Activated gamma-delta T cell treated with Interleukin-2 at 50 U/mL for 16 hours (primary cell): Measurements from ENCODE around the gene ATG7.
A peak's percentile ranks its signal among the peaks of the same experiment; 100 is the strongest.
"Not testable (repeated sequence)": the region's sequence is repeated elsewhere in the genome, so short reads cannot be mapped to it uniquely, and the experiment has no call there.

ENCODE experiments used
- DNase-seq: peaks from one replicate; pipeline ENCODE4 v3.0.0-alpha.2; 2020

The ATG7 gene

DNA sequence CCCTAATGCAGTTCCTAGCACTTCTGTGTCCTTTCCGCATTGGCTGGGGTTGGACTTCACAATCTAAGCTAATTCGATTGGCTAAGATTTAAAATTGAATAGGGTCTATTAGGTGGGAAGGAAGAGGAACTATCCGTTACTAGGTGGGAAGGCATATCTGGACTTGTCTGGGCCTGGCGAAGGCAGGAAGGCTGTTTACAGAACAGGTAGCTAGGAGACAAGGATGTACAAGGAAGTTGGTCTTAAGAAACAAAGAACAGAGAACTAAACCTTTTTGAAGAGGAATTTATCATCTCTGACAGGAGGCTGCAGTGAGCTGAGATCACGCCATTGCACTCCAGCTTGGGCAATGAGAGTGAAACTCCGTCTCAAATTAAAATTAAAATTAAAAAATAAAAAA is 17.3 kb upstream of the ATG7 start:
- DNase-seq = no peak

DNA sequence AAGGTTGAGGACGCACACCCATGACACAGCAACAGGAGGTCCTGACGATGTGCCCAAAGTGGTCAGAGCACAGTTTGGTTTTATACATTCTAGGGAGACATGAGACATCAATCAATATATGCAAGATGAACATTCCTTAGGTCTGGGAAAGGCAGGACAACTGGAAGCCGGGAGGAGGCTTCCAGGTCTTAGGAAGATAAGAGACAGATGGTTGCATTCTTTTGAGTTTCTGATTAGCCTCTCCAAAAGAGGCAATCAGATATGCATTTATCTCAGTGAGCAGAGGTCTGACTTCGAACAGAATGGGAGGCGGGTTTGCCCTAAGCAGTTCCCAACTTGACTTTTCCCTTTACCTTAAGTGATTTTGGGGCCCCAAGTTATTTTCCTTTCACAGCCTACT is 16.7 kb upstream of the ATG7 start:
- not testable (repeated sequence) for DNase-seq

DNA sequence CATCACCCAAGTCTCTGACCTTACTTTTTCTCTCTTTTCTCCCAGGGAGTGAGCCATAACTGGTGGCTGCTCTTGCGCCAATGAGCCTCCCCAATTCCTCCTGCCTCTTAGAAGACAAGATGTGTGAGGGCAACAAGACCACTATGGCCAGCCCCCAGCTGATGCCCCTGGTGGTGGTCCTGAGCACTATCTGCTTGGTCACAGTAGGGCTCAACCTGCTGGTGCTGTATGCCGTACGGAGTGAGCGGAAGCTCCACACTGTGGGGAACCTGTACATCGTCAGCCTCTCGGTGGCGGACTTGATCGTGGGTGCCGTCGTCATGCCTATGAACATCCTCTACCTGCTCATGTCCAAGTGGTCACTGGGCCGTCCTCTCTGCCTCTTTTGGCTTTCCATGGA is 13.2 kb upstream of the ATG7 start:
- no peak for DNase-seq

DNA sequence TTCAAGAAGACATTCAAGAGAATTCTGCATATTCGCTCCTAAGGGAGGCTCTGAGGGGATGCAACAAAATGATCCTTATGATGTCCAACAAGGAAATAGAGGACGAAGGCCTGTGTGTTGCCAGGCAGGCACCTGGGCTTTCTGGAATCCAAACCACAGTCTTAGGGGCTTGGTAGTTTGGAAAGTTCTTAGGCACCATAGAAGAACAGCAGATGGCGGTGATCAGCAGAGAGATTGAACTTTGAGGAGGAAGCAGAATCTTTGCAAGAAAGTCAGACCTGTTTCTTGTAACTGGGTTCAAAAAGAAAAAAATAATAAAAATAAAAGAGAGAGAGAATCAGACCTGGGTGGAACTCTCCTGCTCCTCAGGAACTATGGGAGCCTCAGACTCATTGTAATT is 11.7 kb upstream of the ATG7 start:
- no peak for DNase-seq

DNA sequence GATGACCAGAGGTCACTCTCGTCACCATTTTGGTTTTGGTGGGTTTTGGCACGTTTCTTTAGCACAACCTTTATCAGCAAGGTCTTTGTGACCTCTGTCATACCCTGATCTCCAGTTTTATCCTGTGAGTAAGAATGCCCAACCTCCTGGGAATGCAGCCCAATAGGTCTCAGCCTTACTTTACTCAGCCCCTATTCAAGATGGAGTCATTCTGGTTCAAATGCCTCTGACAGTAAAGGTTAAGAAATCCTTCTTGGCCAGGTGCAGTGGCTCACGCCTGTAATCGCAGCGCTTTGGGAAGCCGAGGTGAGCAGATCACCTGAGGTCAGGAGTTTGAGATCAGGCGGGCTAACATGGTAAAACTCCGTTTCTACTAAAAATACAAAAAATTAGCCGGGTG is 3.2 kb upstream of the ATG7 start:
- DNase-seq = no peak

DNA sequence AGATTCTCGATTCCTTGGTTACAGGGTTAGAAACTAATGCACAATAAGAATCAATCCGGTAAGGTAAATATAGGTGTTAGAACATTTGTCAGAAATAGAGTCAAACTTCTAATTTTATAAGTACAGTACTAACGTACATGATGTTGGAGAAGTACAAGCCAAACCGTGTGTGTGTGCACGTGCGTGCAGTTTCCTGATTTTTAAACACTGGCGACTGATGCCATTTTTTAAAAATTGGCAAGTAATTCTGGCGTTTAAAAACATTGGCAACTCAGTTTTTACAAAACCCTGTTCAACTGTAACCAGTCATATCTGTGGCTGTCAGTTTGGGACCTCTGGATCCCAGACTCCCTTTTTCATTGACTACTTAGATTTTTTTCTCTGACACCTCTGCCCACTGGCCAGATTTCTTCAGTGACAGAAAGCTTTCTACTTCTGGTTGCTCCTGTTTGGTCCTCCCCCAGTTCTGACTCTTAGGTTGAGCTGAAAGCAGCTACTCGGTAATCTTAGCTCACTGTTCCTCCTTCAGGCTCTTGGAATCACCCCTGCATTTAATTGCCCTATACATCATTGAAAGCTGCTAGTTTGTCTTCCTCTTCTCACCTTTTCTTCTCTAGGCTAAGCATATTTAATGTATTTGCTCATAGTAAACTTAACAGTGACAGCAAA is 843 bp downstream of the ATG7 start:
- no peak for DNase-seq

DNA sequence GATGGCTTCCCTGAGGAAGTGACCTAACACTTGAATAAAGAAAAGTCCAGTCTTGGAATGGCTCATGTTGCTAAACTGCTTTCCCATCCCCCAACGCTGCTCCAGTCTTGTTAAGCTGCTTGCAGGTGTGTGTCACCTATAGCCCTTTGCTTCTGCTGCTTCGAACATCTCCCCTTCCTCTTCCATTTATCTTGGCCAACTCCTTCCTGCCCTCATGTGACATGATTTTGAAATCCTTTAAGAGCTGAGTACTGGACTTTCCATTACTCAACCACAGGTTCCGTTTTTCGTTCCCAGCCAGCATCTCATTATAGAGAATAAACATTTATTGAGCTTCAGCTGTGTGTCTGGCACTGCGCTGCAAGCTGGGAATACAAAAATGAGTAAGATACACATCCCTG is 1.7 kb downstream of the ATG7 start:
- no peak for DNase-seq

DNA sequence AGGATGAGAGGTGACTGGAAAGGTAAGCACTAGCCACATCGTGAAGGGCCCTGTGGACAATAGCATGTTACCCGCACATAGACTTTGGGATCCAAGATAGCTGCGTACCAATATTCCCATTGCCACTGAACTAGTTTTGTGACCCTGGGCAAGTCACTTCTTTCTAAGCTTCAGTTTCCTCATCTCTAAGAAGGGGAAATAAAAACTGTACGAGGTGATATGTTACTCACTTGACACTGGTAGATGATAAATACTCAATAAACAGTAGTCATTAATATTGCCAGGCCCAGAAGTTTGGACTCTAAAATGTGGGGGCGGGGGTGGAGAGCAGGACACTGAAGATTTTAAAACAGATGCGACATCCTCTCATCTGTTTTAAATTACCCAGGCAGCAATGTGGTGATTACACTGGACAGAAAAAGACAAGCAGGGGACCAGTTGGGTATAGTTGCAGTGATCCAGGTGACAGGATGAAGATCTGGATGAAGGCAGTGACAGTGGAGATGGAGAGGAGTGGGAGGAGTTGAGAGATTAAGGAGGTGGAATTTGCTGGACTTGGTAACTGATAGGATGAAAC is 2.5 kb downstream of the ATG7 start:
- no peak for DNase-seq

DNA sequence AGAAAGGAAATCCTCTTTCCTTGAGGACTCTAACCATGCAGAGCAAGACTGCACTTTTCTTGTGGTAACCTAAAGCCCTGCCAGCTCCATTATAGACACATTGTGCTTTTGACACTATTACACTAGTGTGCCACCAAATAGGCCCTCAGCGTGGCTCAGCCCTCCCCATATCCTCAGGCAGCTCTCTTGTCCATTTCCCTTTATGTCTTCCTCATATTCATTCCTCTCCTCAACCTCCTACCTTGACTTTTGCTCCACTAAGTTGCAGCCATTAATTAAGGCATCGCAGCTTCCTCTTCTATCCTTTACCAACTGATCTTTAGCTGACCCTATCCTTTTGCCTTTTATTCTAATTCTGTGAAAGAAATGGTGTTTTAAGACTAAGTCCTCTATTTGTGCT is 3.7 kb downstream of the ATG7 start:
- no peak for DNase-seq

DNA sequence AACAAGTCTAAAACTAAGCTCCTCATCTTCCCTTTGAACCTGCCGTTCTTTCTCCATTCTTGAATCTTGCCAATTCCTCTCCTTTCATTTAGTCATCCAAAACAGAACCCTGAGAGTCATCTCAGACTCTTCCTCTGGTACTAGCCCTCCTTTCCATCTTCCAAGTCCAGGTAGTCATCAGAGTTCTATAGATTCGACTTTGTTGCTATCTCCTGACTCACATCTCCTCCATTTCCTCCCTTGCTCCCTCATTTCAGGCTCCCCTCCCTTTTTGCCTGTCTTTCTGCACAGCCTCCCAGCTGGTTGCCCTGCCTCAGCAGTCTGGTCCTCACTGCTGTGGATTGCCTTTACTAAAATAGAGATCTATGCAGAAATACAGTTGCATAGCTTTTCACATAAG is 4.7 kb downstream of the ATG7 start:
- no peak for DNase-seq

DNA sequence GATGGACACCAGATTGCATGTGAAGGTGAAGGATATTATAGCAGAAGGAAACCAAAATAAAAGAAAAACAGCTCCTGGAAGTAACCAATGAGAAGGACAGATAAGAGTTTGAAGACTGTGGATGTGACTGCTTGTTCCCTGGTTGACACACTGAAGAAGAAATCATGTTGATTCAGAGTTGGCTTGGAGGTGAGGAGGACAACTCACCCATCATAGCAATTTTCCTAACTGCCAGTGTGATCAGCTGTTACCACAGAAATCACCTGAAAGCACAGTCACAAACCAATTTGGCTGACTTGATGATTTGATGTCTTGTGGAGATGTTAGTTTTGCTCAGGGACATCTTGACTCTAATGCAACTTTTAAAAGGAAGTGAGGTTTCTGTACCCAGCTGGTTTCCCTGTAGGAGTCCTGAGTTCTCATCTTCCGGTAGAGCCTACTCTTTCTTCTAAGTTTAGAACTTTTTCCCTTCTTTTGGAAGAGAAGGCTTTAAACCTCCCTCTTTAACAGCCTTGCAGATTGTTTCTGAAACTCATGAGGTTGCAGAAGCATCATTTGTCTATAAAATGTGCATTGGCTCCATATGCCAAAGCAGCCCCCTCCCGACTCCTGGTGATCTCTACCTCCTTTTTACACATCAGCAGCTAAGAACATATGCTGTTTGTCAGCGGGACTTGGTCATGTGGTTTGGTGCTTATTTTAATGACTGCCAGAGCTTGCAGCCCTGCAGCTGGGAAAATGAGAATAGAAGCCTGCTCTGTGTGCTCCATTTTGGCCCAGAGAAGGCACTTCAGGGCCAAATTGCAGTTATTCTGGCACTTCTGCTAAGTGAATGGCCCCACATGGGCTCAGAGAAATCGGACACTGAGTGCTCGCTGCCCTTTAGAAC is 10.3 kb downstream of the ATG7 start:
- no peak for DNase-seq

DNA sequence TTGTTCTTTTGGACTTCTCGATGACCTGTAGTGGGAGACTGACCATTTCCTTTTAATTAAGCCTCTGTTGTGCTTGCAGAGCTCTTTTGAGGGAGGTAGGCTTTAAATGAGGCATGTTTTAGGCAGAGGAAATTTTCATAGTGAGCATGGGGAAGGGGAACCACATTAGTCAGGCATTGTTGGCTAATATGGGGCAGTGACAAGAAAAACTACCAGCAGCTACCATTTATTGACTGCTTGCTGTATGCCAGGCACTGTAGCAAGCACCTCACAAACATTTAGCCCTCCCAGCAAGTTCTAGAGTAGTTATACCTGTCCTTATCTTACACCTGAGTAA is 10.9 kb downstream of the ATG7 start:
- no peak for DNase-seq

DNA sequence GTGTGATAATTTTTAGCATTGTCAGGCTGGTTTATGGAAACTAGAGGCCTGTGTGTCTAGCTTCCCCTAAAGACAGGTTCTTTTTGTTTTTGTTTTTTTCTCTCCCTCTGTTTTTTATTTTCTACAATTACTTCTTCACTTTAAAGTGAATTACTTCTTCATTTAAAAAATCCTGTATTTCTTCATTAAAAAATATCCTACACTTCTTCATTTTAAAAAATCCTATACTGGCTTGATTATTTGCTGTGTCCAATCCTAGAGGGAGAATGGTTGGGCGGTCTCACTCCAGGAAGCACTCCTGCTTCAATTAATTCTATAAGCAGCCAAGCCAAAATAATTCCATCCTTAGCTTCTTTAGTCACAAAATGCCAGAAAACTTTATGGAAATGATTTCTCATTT is 11.8 kb downstream of the ATG7 start:
- DNase-seq = no peak

DNA sequence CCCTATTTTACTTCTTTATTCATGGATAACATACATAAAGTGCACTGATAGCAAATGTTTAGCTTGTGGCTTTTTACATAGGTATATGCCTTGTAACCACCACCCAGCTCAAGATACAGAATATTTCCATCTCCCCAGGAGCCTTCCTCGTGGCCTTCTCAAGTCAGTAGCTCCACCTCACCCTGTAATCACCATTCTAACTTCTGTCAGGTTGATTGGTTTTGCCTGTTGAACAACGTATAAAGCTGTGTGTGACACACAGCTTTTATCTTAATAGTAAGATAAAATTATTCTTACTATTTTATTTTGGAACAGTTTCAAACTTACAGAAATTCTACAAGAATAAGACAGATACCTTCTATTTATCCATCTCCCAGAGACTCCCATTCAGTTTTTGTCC is 13.3 kb downstream of the ATG7 start:
- DNase-seq = no peak

DNA sequence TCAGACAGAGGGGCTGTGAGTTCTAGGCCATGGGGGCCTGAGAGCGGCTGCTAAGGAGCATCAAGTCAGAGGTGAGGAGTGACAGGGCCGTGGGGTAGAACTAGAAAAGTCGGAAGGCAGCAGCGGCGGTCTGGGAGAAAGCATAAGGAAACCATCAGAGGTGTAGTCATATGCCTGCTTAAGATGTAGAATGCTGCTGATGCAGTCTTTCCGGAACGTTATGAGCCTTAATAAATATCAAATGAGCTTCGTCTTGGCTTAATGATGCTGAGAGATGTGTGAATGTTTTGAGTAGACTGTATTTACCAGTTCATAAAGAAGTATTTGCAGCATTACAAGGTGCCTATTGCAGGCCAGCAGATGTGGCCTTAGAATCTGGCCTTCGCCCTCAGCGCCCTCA is 15.2 kb downstream of the ATG7 start:
- no peak for DNase-seq

DNA sequence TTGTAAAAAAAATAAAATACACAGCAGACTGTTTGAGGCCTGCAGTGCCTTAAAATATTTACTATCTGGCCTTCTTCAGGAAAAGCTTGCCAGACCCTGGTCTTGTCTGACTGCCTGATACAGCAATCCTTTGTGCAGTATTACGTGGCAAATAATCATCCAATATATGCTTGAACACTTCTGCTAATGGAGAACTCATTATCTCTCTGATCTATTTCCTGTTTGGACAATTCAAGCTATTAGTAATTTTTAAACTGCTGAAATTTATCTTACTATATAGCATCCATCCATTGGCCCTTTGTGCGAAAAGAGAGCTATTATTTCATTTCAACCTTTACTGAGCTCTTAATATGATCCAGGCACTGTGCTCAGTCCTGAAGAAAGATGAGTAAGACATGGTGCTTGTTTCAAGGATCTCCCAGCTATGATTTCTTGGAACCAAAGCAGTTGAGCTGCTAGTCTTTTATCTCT is 15.9 kb downstream of the ATG7 start:
- DNase-seq = no peak

DNA sequence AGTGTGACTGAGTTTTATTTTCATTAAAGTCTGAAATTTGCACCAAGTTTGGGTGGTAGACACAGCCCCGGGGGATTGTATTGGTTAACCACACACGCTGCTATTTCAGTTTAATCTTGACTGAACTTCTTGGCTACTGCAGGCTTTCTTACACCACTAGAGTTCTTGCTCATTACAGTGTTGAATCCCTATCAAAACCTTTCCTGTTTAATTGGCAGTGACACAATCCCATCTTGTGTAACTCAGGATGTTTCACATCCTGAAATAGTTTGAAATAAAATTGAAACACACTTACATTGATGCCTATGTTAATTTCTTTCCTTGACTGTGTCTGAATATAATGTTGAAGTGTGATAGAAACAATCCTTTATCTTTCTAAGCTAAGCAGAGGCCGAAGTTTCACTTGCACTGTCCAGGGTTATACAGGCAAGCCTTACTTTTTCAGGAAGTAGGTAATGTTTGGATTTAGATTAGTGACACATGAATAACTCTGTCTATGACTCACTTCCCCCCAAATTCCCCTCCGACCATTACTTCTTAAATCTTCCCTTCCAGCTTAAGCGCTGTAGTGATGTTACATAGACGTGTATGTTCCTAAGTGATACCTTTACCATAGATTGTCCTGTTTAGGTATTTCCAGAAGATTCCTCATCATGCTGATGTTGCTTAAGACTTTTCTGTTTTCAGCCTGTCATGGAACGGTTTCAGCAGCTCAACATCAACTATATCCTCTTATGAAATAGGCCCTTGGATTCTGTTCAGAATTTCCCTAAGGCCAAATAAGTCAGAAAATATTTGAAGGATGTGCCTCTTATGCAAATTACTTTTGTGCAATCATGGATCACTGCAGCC is 16.8 kb downstream of the ATG7 start:
- no peak for DNase-seq

DNA sequence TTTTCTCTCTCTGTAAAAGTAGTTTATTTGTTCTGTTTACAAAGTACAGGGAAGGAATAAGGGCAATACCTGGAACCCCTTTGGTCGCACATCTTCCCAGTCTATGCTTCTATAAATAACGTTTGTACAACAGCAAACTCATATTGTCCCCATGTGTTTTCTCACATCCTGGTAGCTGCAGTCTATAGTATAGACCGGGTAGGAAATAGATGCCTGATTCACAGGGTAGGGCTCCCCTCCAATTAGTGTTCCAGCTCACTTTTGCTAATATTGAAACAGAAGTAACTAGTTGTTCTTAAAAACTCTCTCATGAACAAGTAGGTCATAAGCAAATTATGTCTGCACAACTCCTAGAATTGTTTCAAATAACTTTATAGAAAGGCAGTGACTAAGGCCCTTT is 17.7 kb downstream of the ATG7 start:
- DNase-seq = no peak

DNA sequence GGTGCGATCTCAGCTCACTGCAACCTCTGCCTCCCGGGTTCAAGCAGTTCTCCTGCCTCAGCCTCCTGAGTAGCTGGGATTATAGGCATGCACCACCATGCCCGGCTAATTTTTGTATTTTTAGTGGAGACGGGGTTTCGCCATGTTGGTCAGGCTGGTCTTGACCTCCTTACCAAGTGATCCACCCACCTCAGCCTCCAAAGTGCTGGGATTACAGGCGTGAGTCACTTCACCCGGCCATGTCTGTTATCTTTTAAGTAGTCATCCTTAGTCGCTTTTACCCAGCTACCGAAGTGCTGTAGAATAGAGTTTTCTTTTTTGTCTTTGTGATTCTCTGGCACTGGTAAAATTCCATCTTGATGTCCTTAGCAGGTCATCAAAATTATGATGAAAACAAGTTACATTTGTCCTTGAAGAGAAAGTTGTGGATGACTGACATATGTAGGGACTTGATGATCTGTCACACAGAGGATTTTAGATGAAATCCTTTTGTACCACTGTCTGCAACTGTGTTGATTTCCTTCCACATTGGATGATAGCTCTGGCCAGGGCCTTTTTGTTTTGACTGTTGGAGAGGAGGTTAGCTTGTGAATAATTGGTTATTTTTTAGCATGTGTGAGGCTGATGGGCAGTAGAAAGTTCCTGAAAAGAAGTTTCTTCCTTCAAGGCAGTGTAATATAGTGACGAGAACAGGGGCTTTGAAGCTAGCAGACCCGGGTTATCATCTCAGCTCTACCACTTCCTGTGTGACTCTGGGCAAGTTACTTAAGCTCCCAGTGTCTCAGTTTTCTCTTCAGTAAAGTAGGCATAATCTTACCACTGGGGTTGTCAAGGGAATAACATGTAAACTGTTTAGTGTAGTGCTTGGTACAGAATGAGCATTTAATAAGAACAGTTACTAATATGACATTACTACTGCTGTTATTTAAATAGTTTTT is 18.8 kb downstream of the ATG7 start:
- DNase-seq = peak; percentile 39

DNA sequence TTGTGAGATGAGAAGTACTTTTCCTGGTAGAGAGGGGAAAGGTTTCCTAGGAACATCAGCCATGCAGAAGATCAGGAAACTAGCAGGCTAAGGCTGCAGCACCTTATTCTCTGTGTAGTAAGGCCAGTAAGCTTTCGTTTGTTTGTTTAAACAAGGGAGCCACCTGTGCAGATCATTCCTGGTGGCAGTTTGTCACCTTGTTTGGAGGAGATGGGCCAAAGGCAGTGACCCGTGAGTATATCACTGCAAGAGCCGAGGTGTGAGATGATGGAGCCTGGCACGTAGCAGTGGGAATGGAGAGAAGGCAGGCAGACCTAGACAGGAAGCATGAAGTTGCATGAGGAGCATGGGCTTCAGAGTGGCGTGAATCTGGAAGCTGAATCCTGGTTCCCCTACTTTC is 19.6 kb downstream of the ATG7 start:
- DNase-seq = no peak

DNA sequence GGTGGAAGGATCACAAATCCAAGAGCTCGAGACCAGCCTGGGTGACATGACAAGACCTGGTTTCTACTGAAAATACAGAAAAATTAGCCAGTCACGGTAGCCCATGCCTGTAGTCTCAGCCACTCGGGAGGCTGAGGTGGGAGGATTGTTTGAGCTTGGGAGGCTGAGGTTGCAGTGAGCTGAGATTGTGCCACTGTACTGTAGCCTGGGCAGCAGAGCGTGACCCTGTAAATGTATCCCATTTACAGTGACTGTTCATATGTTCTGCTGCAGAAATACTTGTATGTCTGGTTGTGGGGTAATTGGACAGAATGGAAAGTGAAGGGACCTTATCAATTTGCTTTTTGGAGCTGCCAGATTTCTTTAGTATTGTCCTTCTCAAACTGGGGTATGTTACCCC is 24.9 kb downstream of the ATG7 start:
- no peak for DNase-seq

DNA sequence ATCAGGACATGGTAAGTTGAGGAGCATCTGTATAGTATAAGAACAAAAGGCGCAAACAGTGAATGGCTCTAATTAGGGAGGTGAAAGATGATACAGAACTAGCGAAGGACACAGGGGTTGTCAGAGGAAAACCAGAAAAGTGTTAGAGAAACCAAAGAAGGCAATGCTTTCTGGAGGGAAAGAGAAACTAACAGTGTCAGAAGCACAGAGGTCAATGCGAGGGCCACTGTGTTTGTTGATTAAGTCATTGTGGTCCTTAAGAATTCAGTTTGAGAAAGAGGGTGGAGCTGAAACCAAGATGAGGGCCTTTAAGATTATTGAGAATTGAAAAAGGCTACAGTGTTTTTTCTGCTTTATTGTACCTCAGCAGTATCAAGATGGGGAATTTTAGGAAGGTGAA is 28.8 kb downstream of the ATG7 start:
- DNase-seq = no peak
